K562 (cell line): ENCODE results near the gene GCK. TPM values are rescaled to one million over a fixed set of nuclear protein-coding genes. Genes with fewer than 3 reads are reported as not detected.

Experiments
- ARID3A ChIP-seq: IDR thresholded peaks from 2 replicates; pipeline ENCODE4 v1.6.1; 2012; ENCODE audit warnings: low read depth, low read length, improper control_type of control experiment, borderline replicate concordance
- CBX8 ChIP-seq: fragments of 200-600 bp; sonication (generic); IDR thresholded peaks from 2 replicates; pipeline ENCODE4 v1.6.1; 2012; ENCODE audit warnings: borderline replicate concordance, mixed run types, low read depth, mild to moderate bottlenecking, moderate library complexity, mixed read lengths, low read length, control low read depth, inconsistent platforms; ENCODE audit not compliant: poor library complexity, severe bottlenecking; ENCODE audit errors: extremely low read depth
- E2F1 ChIP-seq: sonication (generic); formaldehyde crosslinking; IDR thresholded peaks from 2 replicates; pipeline ENCODE4 v1.8.1; 2023; ENCODE audit warnings: mild to moderate bottlenecking, missing genetic modification reagents, moderate library complexity
- IRF9 ChIP-seq: fragments of 450-650 bp; IDR thresholded peaks from 2 replicates; pipeline ENCODE4 v1.6.1; 2016; ENCODE audit warnings: missing biosample characterization, missing genetic modification characterization
- NR2C1 ChIP-seq, 2 experiments: fragments of 450-650 bp; IDR thresholded peaks; 2 replicates each; pipeline ENCODE4 v1.6.1; 2017; ENCODE audit warnings: mild to moderate bottlenecking in 2 of 2, antibody characterized with exemption in 1 of 2, inconsistent platforms in 1 of 2, missing compliant biosample characterization in 1 of 2, missing genetic modification characterization in 1 of 2
- NR2C2 ChIP-seq, 2 experiments: fragments of 200-800 bp in 1 of 2; sonication (Bioruptor generic) in 1 of 2; sonication (generic) in 1 of 2; formaldehyde crosslinking in 1 of 2; IDR thresholded peaks; 2 replicates each; pipeline versions ENCODE4 v1.6.1 to v1.8.0; 2016 to 2022; ENCODE audit warnings: mild to moderate bottlenecking in 1 of 2, missing compliant biosample characterization in 1 of 2, missing genetic modification characterization in 1 of 2, missing genetic modification reagents in 1 of 2
- RAD21 ChIP-seq, 2 experiments: fragments of 250-450 bp in 1 of 2; fragments of 450-650 bp in 1 of 2; sonication (Bioruptor Pico) in 1 of 2; formaldehyde crosslinking in 1 of 2; IDR thresholded peaks in 1 of 2; conservative IDR thresholded peaks in 1 of 2; 2 replicates each; pipeline versions ENCODE4 v1.4.0 to v1.8.0; 2020 to 2022; ENCODE audit warnings: mild to moderate bottlenecking in 2 of 2, moderate library complexity in 1 of 2
- SETDB1 ChIP-seq: IDR thresholded peaks from one replicate; pipeline ENCODE4 v1.6.1; 2012; ENCODE audit warnings: low read length, control low read depth, inconsistent platforms
- SLC30A9 ChIP-seq: fragments of 250-450 bp; sonication (Bioruptor Pico); IDR thresholded peaks from 2 replicates; pipeline ENCODE4 v1.8.0; 2022; ENCODE audit warnings: mild to moderate bottlenecking, moderate library complexity
- ZBTB11 ChIP-seq, 3 experiments: fragments of 200-800 bp in 1 of 3; fragments of 250-450 bp in 1 of 3; fragments of 450-650 bp in 1 of 3; sonication (Bioruptor Pico) in 1 of 3; sonication (Bioruptor generic) in 1 of 3; formaldehyde crosslinking in 1 of 3; IDR thresholded peaks; 2 replicates each; pipeline versions ENCODE4 v1.6.1 to v1.8.0; 2016 to 2022; ENCODE audit warnings: mild to moderate bottlenecking in 2 of 3, missing genetic modification characterization in 2 of 3, missing compliant biosample characterization in 1 of 3, moderate library complexity in 1 of 3
- ZBTB2 ChIP-seq: fragments of 450-650 bp; IDR thresholded peaks from 2 replicates; pipeline ENCODE4 v1.6.1; 2016; ENCODE audit warnings: antibody characterized with exemption
- ZNF655 ChIP-seq: fragments of 250-450 bp; sonication (Bioruptor Pico); IDR thresholded peaks from 2 replicates; pipeline ENCODE4 v1.5.0; 2021
- polyA plus RNA-seq, 8 experiments: library from polyadenylated mRNA; depleted of rRNA in 4 of 8; stranded (reverse) in 5 of 8; unstranded in 3 of 8; fragments of >200 nt; fragmentation: Nextera tagmentation in 2 of 8; fragmentation: Illumina TruSeq in 1 of 8; extraction: Ambion mirVana in 2 of 8; extraction: Trizol in 1 of 8; gene quantifications; 2 replicates each; pipeline versions ENCODE4 v1.2.1 to v1.2.3, GENCODE V29; 2011 to 2014; ENCODE audit warnings: inconsistent platforms in 1 of 8, missing spikeins in 1 of 8
- total RNA-seq, 7 experiments: library from RNA; depleted of rRNA in 6 of 7; stranded (reverse); fragments of >200 nt in 6 of 7; fragmentation: Illumina TruSeq in 2 of 7; extraction: Trizol in 2 of 7; gene quantifications; 2 replicates each; pipeline versions ENCODE4 v1.2.1 to v1.2.3, GENCODE V29; 2011 to 2021; ENCODE audit warnings: low replicate concordance in 1 of 7

Gene GCK
- total and polyA plus RNA-seq, 9 of the 15 experiments (the other 6 are each of a cell fraction or from before 2014, with no cell fraction given) = 0.11 to 0.55 (median 0.16) TPM; not detected in 3

GRCh38 chr7:44157116-44158080 lies 31.8 kb downstream of the GCK start (continued):
- TF ChIP-seq SETDB1 = no peak
- TF ChIP-seq CBX8 = no peak
- TF ChIP-seq IRF9 (tag) = no peak
- no peak for TF ChIP-seq NR2C2 (CRISPR knock-in tag; IDR thresholded peaks at IDR 0.05)
- peak; percentile 41; the same call in 1 of the 2 replicates for TF ChIP-seq NR2C2 (tag; IDR thresholded peaks at IDR 0.05)
- TF ChIP-seq ARID3A = no peak
- TF ChIP-seq SLC30A9 (CRISPR knock-in tag) = no peak
- TF ChIP-seq RAD21 (CRISPR knock-in tag; conservative IDR thresholded peaks at IDR 0.05 in 1 of 2, IDR thresholded peaks at IDR 0.05 in 1 of 2) = 0 out of 4 replicates have a peak, but pooled peaks of 1 of the 2 experiments have one; percentile 12
- no peak for TF ChIP-seq ZBTB2
- TF ChIP-seq ZBTB11 (CRISPR knock-in tag; IDR thresholded peaks at IDR 0.05) = no peak
- TF ChIP-seq ZNF655 = no peak
- no peak for TF ChIP-seq E2F1 (CRISPR knock-in tag)
- no peak for TF ChIP-seq NR2C1 (IDR thresholded peaks at IDR 0.05)
- TF ChIP-seq NR2C1 (tag; IDR thresholded peaks at IDR 0.05) = 0 out of 2 replicates have a peak, but pooled peaks have one; percentile 37
